Endothelial cell of umbilical vein (primary cell): Measurements from ENCODE around the gene RAB31. TPM values are rescaled to one million over a fixed set of nuclear protein-coding genes. Genes with fewer than 3 reads are reported as not detected.

Experiments used
- BruUV-seq: library from RNA; stranded (reverse); fragments of 400-500 nt; replicated peaks from 2 replicates; lab custom pipeline; 2021; lab: Mats Ljungman, UMichigan
- CTCF ChIA-PET: fragments of 300-600, 350-600 bp; sonication (Branson Sonifier 250); formaldehyde crosslinking; loops from one replicate; lab custom pipeline; 2021; ENCODE audit warnings: antibody characterized with exemption, inconsistent platforms; lab: Charles Lee
- POLR2A ChIA-PET: fragments of 300-600, 350-600 bp; sonication (Branson Sonifier 250); formaldehyde crosslinking; loops from one replicate; lab custom pipeline; 2021; ENCODE audit warnings: antibody characterized with exemption, inconsistent platforms; lab: Charles Lee
- DNase-seq: peaks from one replicate; pipeline ENCODE4 v3.0.0-alpha.2; 2011; ENCODE audit warnings: low read depth, low spot score
- FAIRE-seq: peaks from 2 replicates; lab custom pipeline; 2011; peaks lifted over from hg19 to GRCh38; lab: Jason Lieb, UNC
- H2AFZ ChIP-seq: 2 replicates; pipeline ENCODE4 v1.6.0; 2012; ENCODE audit warnings: low read depth, low read length, control low read depth, inconsistent platforms
- H3K27ac ChIP-seq: 2 replicates; pipeline ENCODE4 v1.5.1; 2011; ENCODE audit warnings: low read depth, mild to moderate bottlenecking, control low read depth, low read length, moderate library complexity; ENCODE audit not compliant: insufficient read depth
- H3K27me3 ChIP-seq, 2 experiments: 2 replicates each; pipeline versions ENCODE4 v1.6.0 to v1.6.1; 2011; ENCODE audit warnings: low read length in 2 of 2, mixed read lengths in 1 of 2; ENCODE audit not compliant: control insufficient read depth in 2 of 2, insufficient read depth in 2 of 2
- H3K36me3 ChIP-seq, 2 experiments: 2 replicates in 1 of 2; 3 replicates in 1 of 2; pipeline ENCODE4 v1.5.1; 2011; ENCODE audit warnings: low read length in 2 of 2, mild to moderate bottlenecking in 1 of 2, moderate library complexity in 1 of 2; ENCODE audit not compliant: control insufficient read depth in 2 of 2, insufficient read depth in 2 of 2; ENCODE audit errors: extremely low read depth in 1 of 2
- H3K4me1 ChIP-seq: 3 replicates; pipeline ENCODE4 v1.5.1; 2011; ENCODE audit warnings: mild to moderate bottlenecking, low read length; ENCODE audit not compliant: control insufficient read depth, insufficient read depth; ENCODE audit errors: extremely low read depth
- H3K4me2 ChIP-seq: 2 replicates; pipeline ENCODE4 v1.6.1; 2011; ENCODE audit warnings: low read length, control low read depth, mixed read lengths; ENCODE audit not compliant: insufficient read depth
- H3K4me3 ChIP-seq, 3 experiments: fragments of 200-600 bp in 1 of 3; sonication (generic), shearing (Covaris generic) in 1 of 3; replicated peaks in 1 of 3; 2 replicates each; pipeline ENCODE4 v1.5.1; 2011 to 2016; ENCODE audit warnings: control low read depth in 3 of 3, low read length in 3 of 3, mild to moderate bottlenecking in 2 of 3, inconsistent platforms in 1 of 3, low read depth in 1 of 3, moderate library complexity in 1 of 3; ENCODE audit not compliant: insufficient read depth in 1 of 3
- H3K79me2 ChIP-seq: 2 replicates; pipeline ENCODE4 v1.6.0; 2012; ENCODE audit warnings: low read length, inconsistent platforms; ENCODE audit not compliant: control insufficient read depth, insufficient read depth
- H3K9ac ChIP-seq: replicated peaks from 2 replicates; pipeline ENCODE3; 2011; ENCODE audit warnings: low read length, control low read depth; ENCODE audit not compliant: insufficient read depth; ENCODE audit errors: extremely low read depth
- H3K9me1 ChIP-seq: replicated peaks from 3 replicates; pipeline ENCODE4 v1.6.0; 2011; ENCODE audit warnings: mild to moderate bottlenecking, low read length; ENCODE audit not compliant: control insufficient read depth, insufficient read depth; ENCODE audit errors: extremely low read depth
- H3K9me3 ChIP-seq: replicated peaks from 2 replicates; pipeline ENCODE4 v1.5.1; 2012; ENCODE audit warnings: low read length, inconsistent platforms; ENCODE audit not compliant: control insufficient read depth, insufficient read depth
- H4K20me1 ChIP-seq: replicated peaks from 2 replicates; pipeline ENCODE3; 2011; ENCODE audit warnings: mild to moderate bottlenecking, low read length; ENCODE audit not compliant: control insufficient read depth, insufficient read depth; ENCODE audit errors: extremely low read depth
- EZH2 ChIP-seq: IDR thresholded peaks from 2 replicates; pipeline ENCODE4 v1.6.1; 2012; ENCODE audit warnings: borderline replicate concordance, low read depth, mild to moderate bottlenecking, moderate library complexity, low read length, inconsistent platforms; ENCODE audit not compliant: severe bottlenecking
- GATA2 ChIP-seq: IDR thresholded peaks from 2 replicates; pipeline ENCODE4 v1.7.0; 2011; ENCODE audit warnings: low read depth, mild to moderate bottlenecking, moderate library complexity, mixed read lengths, low read length; ENCODE audit not compliant: insufficient read length, insufficient read depth
- JUN ChIP-seq: IDR thresholded peaks from 2 replicates; pipeline ENCODE4 v1.6.1; 2011; ENCODE audit warnings: borderline replicate concordance, low read depth; ENCODE audit not compliant: insufficient read length, insufficient read depth
- MAX ChIP-seq: IDR thresholded peaks from 2 replicates; pipeline ENCODE4 v1.6.1; 2011; ENCODE audit not compliant: insufficient read depth, insufficient read length
- POLR2A ChIP-seq: IDR thresholded peaks from 2 replicates; pipeline ENCODE4 v1.6.1; 2012; ENCODE audit warnings: low read depth, mild to moderate bottlenecking, control low read depth, low read length
- POLR2AphosphoS5 ChIP-seq: IDR thresholded peaks from 2 replicates; pipeline ENCODE4 v1.6.1; 2012; ENCODE audit warnings: low read depth, mild to moderate bottlenecking, control low read depth, low read length, moderate library complexity; ENCODE audit not compliant: insufficient read depth
- dilution Hi-C: fragments of 300-500 bp; cut with MboI; formaldehyde crosslinking; loops from one replicate; pipeline ENCODE4 v1.15.0; 2019; ENCODE audit warnings: low sequenced_read_pairs; ENCODE audit not compliant: extremely low pct_ligation_motif_present
- intact Hi-C: fragments of 100-400 bp; cut with micrococcal nuclease; formaldehyde crosslinking; loops from one replicate; pipeline ENCODE4 v1.10.0; 2022
- polyA plus RNA-seq, 4 experiments: library from polyadenylated mRNA; depleted of rRNA in 3 of 4; stranded (reverse) in 3 of 4; unstranded in 1 of 4; fragments of >200 nt; gene quantifications; 2 replicates each; pipeline versions ENCODE4 v1.2.1 to v1.2.3, GENCODE V29; 2011 to 2012; ENCODE audit warnings: missing spikeins in 1 of 4
- total RNA-seq: library from RNA; stranded (reverse); gene quantifications from 2 replicates; pipeline ENCODE4 v1.2.3, GENCODE V29; 2021
- TF ChIP-seq, protein P1 (sequence below), 2 donors: IDR thresholded peaks; 1 replicate in 1 of 2; 2 replicates in 1 of 2; pipeline ENCODE4 v1.5.1; 2011; ENCODE audit warnings: low read length in 2 of 2, mild to moderate bottlenecking in 2 of 2, moderate library complexity in 2 of 2, control low read depth in 1 of 2, inconsistent platforms in 1 of 2, low read depth in 1 of 2; ENCODE audit not compliant: insufficient read depth in 1 of 2; ENCODE audit errors: extremely low read depth in 1 of 2

The RAB31 gene
- total and polyA plus RNA-seq, 2 donors (not counting 3 experiments of a cell fraction or from before 2014, with no cell fraction given) = 30.5 TPM

GRCh38 chr18:9738266-9738969 lies 30.3 kb downstream of the RAB31 start:
- ChIA-PET POLR2A (no interaction called here), CTCF (interaction anchor here (1.6 to 2.1 kb wide), 2 partner anchors 17 to 32 kb away, joined by 3 to 4 read pairs; no protein-coding TSS in a partner anchor)
- dilution Hi-C loops (no loop called here), intact Hi-C loops (no loop called here)
- H3K27me3 ChIP-seq = no peaks in the 10 kb centered on the region
- H3K4me3 ChIP-seq = no peak overlapping the region
- H3K27ac ChIP-seq = no peak overlapping the region
- H3K36me3 ChIP-seq = no peaks in the 10 kb centered on the region
- no peak overlapping the region for H3K9ac ChIP-seq
- BruUV-seq = no TSS peak
- H3K4me2 ChIP-seq = no peak overlapping the region
- H2AFZ ChIP-seq = no peak overlapping the region
- DNase-seq = no peak
- peaks cover 2% of the 10 kb centered on the region for H3K79me2 ChIP-seq
- no peaks in the 10 kb centered on the region for H3K9me1 ChIP-seq
- peaks cover 42% of the 10 kb centered on the region for H3K4me1 ChIP-seq
- TF ChIP-seq MAX = no peak
- no peak for TF ChIP-seq POLR2A
- TF ChIP-seq JUN = no peak
- TF ChIP-seq GATA2 = no peak
- TF ChIP-seq EZH2 = no peak
- TF ChIP-seq, protein P1, sequence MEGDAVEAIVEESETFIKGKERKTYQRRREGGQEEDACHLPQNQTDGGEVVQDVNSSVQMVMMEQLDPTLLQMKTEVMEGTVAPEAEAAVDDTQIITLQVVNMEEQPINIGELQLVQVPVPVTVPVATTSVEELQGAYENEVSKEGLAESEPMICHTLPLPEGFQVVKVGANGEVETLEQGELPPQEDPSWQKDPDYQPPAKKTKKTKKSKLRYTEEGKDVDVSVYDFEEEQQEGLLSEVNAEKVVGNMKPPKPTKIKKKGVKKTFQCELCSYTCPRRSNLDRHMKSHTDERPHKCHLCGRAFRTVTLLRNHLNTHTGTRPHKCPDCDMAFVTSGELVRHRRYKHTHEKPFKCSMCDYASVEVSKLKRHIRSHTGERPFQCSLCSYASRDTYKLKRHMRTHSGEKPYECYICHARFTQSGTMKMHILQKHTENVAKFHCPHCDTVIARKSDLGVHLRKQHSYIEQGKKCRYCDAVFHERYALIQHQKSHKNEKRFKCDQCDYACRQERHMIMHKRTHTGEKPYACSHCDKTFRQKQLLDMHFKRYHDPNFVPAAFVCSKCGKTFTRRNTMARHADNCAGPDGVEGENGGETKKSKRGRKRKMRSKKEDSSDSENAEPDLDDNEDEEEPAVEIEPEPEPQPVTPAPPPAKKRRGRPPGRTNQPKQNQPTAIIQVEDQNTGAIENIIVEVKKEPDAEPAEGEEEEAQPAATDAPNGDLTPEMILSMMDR (IDR thresholded peaks at IDR 0.05; ENCODE audit: extremely low read depth in 1 of 2, insufficient read depth in 1 of 2, low read depth in 1 of 2, low read length in 2 of 2) = no peak
- no peak for TF ChIP-seq POLR2AphosphoS5
- no peak for FAIRE-seq
- H3K9me3 ChIP-seq = no peaks in the 10 kb centered on the region
- no peaks in the 10 kb centered on the region for H4K20me1 ChIP-seq
